Measurements from ENCODE around the gene PCGF1.

Gene PCGF1

GRCh38 chr2:74552914-74553811 is 45.7 kb upstream of the PCGF1 start:
- no peak for TF ChIP-seq CTCF (IDR thresholded peaks at IDR 0.05; ENCODE audit: low read depth, low read length)
- peak overlapping the region; percentile 96 for H3K4me3 ChIP-seq (ENCODE audit: low read depth, low read length)

GRCh38 chr2:74551942-74552913 is 44.7 kb upstream of the PCGF1 start:
- no peak for TF ChIP-seq CTCF (IDR thresholded peaks at IDR 0.05; ENCODE audit: low read depth, low read length)
- H3K4me3 ChIP-seq (ENCODE audit: low read depth, low read length): peak overlapping the region; percentile 96

GRCh38 chr2:74551530-74551929 is 44.0 kb upstream of the PCGF1 start:
- peak overlapping the region; percentile 96; the same call in 1 of the 2 replicates for H3K4me3 ChIP-seq (ENCODE audit: low read depth, low read length)
- no peak for TF ChIP-seq CTCF (IDR thresholded peaks at IDR 0.05; ENCODE audit: low read depth, low read length)

- no peak for TF ChIP-seq CTCF (IDR thresholded peaks at IDR 0.05; ENCODE audit: low read depth, low read length)
- no peak overlapping the region for H3K4me3 ChIP-seq (ENCODE audit: low read depth, low read length)
These were observed 42.7 kb upstream of the PCGF1 start for GRCh38 chr2:74550231-74550630.

GRCh38 chr2:74548900-74549826 is 41.7 kb upstream of the PCGF1 start:
- peak overlapping the region; percentile 50 for H3K4me3 ChIP-seq (ENCODE audit: low read depth, low read length)
- TF ChIP-seq CTCF (IDR thresholded peaks at IDR 0.05; ENCODE audit: low read depth, low read length): no peak

- H3K4me3 ChIP-seq (ENCODE audit: low read depth, low read length): peak overlapping the region; percentile 50
- TF ChIP-seq CTCF (IDR thresholded peaks at IDR 0.05; ENCODE audit: low read depth, low read length): no peak
These were observed 40.9 kb upstream of the PCGF1 start for GRCh38 chr2:74548285-74548899.
